Prostate gland (tissue), 2 donors: Measurements from ENCODE around the gene YIPF1. TPM values are rescaled to one million over a fixed set of nuclear protein-coding genes. Genes with fewer than 3 reads are reported as not detected.

Experiments
- DNase-seq: peaks from one replicate; pipeline ENCODE4 v3.0.0-alpha.2; 2019; ENCODE audit warnings: low spot score
- H3K27ac ChIP-seq, 2 donors: fragments of 200-600 bp; sonication (generic); 2 replicates each; pipeline ENCODE4 v1.5.1; 2017 to 2019
- H3K27me3 ChIP-seq: fragments of 200-600 bp; sonication (generic); replicated peaks from 2 replicates; pipeline ENCODE4 v1.5.1; 2019; ENCODE audit not compliant: insufficient read depth
- H3K36me3 ChIP-seq, 2 donors: fragments of 200-600 bp; sonication (generic); 1 replicate in 1 of 2; 2 replicates in 1 of 2; pipeline versions ENCODE4 v1.5.1 to v1.8.1; 2017 to 2019
- H3K4me1 ChIP-seq: fragments of 200-600 bp; sonication (generic); replicated peaks from 2 replicates; pipeline ENCODE4 v1.5.1; 2019
- H3K4me3 ChIP-seq, 2 donors: fragments of 200-600 bp; sonication (generic); 2 replicates each; pipeline ENCODE4 v1.5.1; 2017 to 2019
- H3K9me3 ChIP-seq: fragments of 200-600 bp; sonication (generic); 2 replicates; pipeline ENCODE4 v1.5.1; 2017
- CTCF ChIP-seq, 4 experiments: fragments of 200-600 bp in 2 of 4; fragments of 450-650 bp in 2 of 4; sonication (generic) in 2 of 4; IDR thresholded peaks; 1 replicate in 3 of 4; 2 replicates in 1 of 4; pipeline ENCODE4 v1.5.1; 2016 to 2019; ENCODE audit warnings: antibody characterized with exemption in 4 of 4, mild to moderate bottlenecking in 2 of 4, moderate library complexity in 2 of 4
- POLR2A ChIP-seq: fragments of 450-650 bp; IDR thresholded peaks from one replicate; pipeline ENCODE4 v1.6.1; 2016; ENCODE audit warnings: antibody characterized with exemption, mild to moderate bottlenecking
- POLR2AphosphoS5 ChIP-seq: sonication (generic); formaldehyde crosslinking; IDR thresholded peaks from one replicate; pipeline ENCODE4 v1.6.1; 2017; ENCODE audit warnings: antibody characterized with exemption
- WGBS: methylation state at CpG from one replicate; pipeline ENCODE4 v1.1.5; 2018; 5-methylcytosine and 5-hydroxymethylcytosine counted together
- intact Hi-C: fragments of 100-400 bp; cut with DNase I; formaldehyde crosslinking; loops from one replicate; pipeline ENCODE4 v1.14.2; 2022
- total RNA-seq, 2 donors: library from RNA; depleted of rRNA; stranded (reverse); fragments of >200 nt; gene quantifications; one replicate each; pipeline ENCODE4 v1.1.0, GENCODE V29; 2016

Gene YIPF1
- total RNA-seq, 2 donors from 2014 or later, result 40.0 to 105 TPM

- Histone ChIP-seq H3K27ac (no peak overlapping the region), H3K4me1 (no peaks in the 10 kb centered on the region), H3K36me3 (peaks cover 0 to 6% of the 10 kb centered on the region in 2 donors), H3K27me3 (no peaks in the 10 kb centered on the region), H3K9me3 (no peaks in the 10 kb centered on the region), H3K4me3 (no peak overlapping the region)
- DNase-seq, result no peak
- intact Hi-C loops, result no loop called here
- 68% methylated on average over 5 of the region's 5 CpGs for WGBS
- TF ChIP-seq POLR2AphosphoS5, result no peak
Observed at GRCh38 chr1:53871773-53872484, 17.7 kb downstream of the YIPF1 start.

- Histone ChIP-seq H3K36me3 (peaks cover 0 to 8% of the 10 kb centered on the region in 2 donors), H3K9me3 (no peaks in the 10 kb centered on the region), H3K4me3 (no peak overlapping the region), H3K27ac (no peak overlapping the region), H3K4me1 (no peaks in the 10 kb centered on the region), H3K27me3 (no peaks in the 10 kb centered on the region)
- TF ChIP-seq POLR2AphosphoS5 (no peak), CTCF (IDR thresholded peaks at IDR 0.05) (no peak), POLR2A (no peak)
- intact Hi-C loops, result no loop called here
- 70% methylated on average over 4 of the region's 4 CpGs for WGBS
- DNase-seq, result no peak
Observed at GRCh38 chr1:53871221-53871620, 18.4 kb downstream of the YIPF1 start.

- Histone ChIP-seq H3K4me3 (no peak overlapping the region), H3K4me1 (no peaks in the 10 kb centered on the region), H3K9me3 (no peaks in the 10 kb centered on the region), H3K27me3 (no peaks in the 10 kb centered on the region), H3K36me3 (peaks cover 0 to 21% of the 10 kb centered on the region in 2 donors), H3K27ac (no peak overlapping the region)
- no peak for DNase-seq
- TF ChIP-seq POLR2A, result no peak
- no peak for TF ChIP-seq POLR2AphosphoS5
- no peak for TF ChIP-seq CTCF (IDR thresholded peaks at IDR 0.05)
- intact Hi-C loops, result loop anchor here (10.0 kb wide), 2 partner anchors 615 to 945 kb away; no protein-coding TSS in a partner anchor
- WGBS, result 93% methylated on average over 11 of the region's 11 CpGs
Observed at GRCh38 chr1:53869454-53870117, 20.0 kb downstream of the YIPF1 start.

- 73% methylated on average over 1 of the region's 1 CpG for WGBS
- TF ChIP-seq POLR2A, result no peak
- no peak for TF ChIP-seq POLR2AphosphoS5
- no peak for TF ChIP-seq CTCF (IDR thresholded peaks at IDR 0.05)
- Histone ChIP-seq H3K27ac (no peak overlapping the region), H3K4me3 (no peak overlapping the region), H3K36me3 (peaks cover 0 to 22% of the 10 kb centered on the region in 2 donors), H3K4me1 (no peaks in the 10 kb centered on the region), H3K27me3 (no peaks in the 10 kb centered on the region), H3K9me3 (no peaks in the 10 kb centered on the region)
- no peak for DNase-seq
- intact Hi-C loops, result loop anchor here (10.0 kb wide), 2 partner anchors 616 to 946 kb away; no protein-coding TSS in a partner anchor
Observed at GRCh38 chr1:53868565-53868964, 21.0 kb downstream of the YIPF1 start.

GRCh38 chr1:53862507-53862906 is 27.1 kb downstream of the YIPF1 start:
- peaks cover 0 to 28% of the 10 kb centered on the region in 2 donors for H3K36me3 ChIP-seq

More at GRCh38 chr1:53862507-53862906, 27.1 kb downstream of the YIPF1 start:
- Histone ChIP-seq H3K4me3 (no peak overlapping the region), H3K27ac (no peak overlapping the region), H3K27me3 (no peaks in the 10 kb centered on the region), H3K4me1 (no peaks in the 10 kb centered on the region), H3K9me3 (no peaks in the 10 kb centered on the region)
- no peak for TF ChIP-seq POLR2AphosphoS5
- TF ChIP-seq CTCF (IDR thresholded peaks at IDR 0.05), result no peak
- no peak for TF ChIP-seq POLR2A
- DNase-seq, result no peak
- 77% methylated on average over 7 of the region's 7 CpGs for WGBS
- intact Hi-C loops, result loop anchor here (10.0 kb wide), 2 partner anchors 622 to 952 kb away; no protein-coding TSS in a partner anchor
